ENCODE measurements around the gene OSBPL6.
A peak's percentile ranks its signal among the peaks of the same experiment; 100 is the strongest.

Gene OSBPL6

DNA sequence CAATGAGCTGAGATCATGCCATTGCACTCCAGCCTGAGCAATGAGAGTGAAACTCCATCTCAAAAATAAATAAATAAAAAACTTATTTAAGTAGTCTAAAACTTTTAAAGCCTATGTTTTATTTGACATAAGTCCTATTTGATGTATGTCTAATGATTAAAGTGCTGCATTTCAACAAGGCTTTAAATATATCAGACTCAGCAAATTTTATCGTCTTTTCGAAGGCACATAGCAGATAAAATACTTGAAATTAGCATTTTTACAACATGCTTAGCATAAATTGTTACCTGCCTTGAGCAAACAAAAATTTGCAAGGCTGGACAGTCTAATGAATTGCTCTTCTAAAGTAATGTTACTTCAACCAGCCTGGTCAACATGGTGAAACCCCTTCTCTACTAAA is 170.8 kb downstream of the OSBPL6 start:
- intact Hi-C loops (cut with DNase I) = no loop called here

DNA sequence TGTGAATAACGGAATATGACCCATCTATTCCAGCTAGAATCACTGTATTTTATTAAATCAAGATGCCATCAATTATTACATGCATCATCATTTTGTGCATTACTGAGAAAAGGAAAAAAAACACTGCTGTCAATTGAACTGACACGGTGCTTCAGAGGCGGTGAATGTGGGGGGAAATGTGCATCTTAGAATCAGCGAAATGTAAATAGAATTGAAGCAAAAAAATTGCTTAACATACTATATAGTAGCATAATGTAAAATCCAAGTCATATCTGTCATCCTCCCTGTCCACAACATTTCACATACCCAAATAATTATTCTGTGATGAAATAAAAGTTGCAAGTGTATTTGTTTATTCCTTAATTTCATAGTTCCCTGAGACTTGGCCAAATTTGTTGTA is 172.1 kb downstream of the OSBPL6 start:
- no peak for DNase-seq
- intact Hi-C loops (cut with DNase I) = no loop called here

More for the DNA sequence above, 170.8 kb downstream of the OSBPL6 start:
- no peak for DNase-seq

DNA sequence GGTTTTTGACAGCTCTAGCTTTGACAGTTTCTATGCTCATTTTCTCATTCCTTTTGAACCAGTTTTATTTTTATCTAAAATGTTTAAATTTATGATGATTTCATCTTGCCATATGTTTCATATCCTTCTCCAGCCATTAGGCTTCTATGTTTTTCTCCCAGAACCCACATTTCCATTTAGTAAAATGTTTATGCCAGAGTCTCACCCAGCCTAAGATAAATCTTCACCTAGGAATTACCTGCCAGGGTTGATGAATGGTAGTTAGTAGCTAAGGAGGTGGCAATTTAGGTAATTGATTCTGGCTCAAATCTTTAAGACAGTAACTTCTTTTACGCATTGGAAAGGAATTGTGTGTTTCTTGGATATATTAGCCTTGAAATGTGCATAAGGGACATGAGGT is 173.0 kb downstream of the OSBPL6 start:
- no peak for DNase-seq

DNA sequence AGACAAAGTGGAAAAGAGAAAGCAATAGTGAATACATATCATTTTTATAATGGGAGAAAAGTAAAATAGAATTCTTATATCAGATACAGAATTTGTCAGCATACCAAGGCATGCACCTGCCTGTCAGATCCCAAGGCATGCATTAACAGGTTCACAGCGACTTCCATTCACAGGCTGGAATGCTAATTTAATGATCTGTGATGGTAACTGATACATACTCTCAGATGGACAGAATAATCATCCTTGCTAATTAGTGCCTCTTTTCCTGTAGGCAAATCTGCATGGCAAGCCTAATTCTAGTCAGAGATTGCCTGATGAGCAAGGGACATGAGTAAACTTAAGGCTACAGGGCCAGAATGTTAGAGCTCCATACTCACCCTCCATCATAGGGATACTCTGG is 180.6 kb downstream of the OSBPL6 start:
- no peak for DNase-seq

More for the DNA sequence above, 173.0 kb downstream of the OSBPL6 start:
- intact Hi-C loops (cut with DNase I) = no loop called here

DNA sequence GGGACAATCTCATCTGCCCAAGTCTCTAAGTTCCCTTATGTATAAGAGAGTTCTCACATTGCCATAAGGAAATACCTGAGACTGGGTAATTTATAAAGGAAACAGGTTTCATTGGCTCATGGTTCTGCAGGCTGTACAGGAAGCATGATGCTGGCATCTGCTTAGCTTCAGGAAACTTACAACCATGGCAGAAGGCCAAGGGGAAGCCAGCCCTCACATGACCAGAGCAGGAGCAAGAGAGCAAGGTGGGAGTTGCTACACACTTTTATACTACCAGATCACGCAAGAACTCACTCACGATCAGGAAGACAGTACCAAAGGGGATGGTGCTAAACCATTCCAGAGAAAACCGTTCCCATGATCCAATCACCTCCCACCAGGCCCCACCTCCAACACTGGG is 182.7 kb downstream of the OSBPL6 start:
- DNase-seq = no peak
- intact Hi-C loops (cut with DNase I) = no loop called here

More for the DNA sequence above, 180.6 kb downstream of the OSBPL6 start:
- intact Hi-C loops (cut with DNase I) = no loop called here

DNA sequence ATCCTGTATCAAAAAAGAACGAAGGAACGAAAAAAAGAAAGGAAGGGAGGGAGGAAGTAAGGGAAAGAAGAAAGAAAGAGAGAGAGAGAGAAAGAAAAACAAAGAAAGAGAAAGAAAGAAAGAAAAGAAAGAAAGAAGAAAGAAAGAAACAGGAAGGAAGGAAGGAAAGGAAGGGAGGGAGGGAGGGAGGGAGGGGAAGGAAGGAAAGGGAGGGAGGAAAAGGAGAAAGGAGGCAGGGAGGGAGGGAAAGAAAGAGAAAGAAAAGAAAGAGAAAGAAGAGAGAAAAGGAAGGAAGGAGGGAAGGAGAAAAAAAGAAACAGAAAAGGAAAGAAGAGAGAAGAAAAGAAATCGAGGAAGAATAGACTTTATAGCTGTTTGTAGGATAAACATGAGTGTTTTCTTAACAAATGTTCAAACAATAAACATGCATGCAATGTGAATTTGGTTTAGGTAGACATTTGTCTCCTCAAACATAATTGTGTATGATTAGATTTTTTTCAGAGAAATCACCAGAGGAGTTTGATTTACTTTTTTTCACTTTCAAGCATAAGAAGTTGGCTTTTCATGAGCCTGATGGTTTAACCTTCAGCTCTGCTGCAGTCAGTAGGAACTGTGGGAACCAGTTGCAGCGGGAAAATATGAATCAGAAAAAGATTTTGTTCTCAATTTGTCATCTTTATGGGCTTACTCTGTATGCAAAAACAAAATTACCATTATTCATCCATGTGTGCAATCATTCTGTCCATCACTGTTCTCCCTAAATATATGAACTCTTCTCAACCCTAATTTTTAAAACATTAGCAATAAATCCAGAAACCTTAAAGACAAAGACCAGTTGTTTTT is 185.1 kb downstream of the OSBPL6 start:
- DNase-seq = no peak
- intact Hi-C loops (cut with DNase I) = no loop called here

DNA sequence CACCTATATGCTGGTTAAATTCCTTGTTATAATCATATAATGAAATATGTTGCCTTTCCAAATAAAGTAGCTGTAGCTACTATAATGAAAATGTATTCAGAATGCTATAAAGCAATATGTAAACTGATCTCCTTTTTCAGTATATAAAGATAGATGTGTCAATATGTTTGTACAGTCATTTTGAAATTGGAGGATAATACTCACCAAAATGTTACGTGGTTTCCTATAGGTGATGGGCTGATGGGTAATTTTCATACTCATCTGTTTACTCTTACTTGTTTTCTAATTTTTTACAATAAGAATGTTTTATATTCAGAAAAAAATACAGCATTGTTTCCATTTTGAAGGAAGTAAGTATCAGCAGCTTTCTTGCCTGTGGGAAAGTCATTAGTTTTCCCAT is 186.5 kb downstream of the OSBPL6 start:
- DNase-seq = no peak
- intact Hi-C loops (cut with DNase I) = no loop called here

DNA sequence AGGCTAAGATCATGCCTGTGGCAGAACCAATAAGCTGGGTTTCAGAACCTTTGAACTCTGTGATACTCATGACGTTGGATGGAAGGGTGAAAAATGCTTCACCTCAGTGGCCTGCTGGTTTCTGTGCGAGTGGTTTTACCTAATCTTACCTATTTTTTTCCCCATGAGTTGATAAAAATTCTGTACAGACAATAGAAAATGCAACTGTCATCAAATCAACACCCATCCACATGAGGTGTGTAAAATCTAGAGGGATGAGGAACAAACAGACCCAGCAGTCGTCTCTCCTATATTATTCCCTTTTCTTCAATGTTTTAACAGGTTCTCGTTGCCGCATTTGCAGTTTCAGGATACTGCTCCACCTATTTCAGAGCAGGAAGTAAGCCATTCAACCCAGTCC is 189.4 kb downstream of the OSBPL6 start:
- intact Hi-C loops (cut with DNase I) = no loop called here
- no peak for DNase-seq

DNA sequence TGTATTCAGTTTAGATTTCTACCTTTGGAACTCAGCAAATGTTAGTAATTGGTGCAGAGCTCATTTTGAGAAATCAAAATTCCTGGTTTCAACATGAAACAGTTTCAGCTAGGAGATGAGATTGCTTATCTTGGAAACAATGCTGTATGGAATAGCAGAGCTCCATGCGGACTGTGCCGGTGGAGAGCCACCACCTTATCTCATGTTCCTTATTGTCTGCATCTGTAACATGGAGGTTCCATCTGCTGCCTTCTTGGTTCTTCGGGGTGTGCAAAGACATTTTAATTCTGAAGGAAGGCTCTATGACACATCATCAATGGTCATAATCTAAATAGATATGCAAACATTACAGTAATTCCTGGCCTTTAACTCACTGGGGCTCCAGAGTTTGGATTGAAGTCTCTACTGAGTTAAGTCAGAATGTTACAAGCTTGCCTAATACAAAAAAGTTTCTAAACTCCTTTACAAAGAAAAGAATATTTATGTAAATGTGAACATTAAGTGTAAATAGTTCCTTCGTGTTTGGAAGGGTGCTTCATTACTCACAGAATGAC is 191.4 kb downstream of the OSBPL6 start:
- intact Hi-C loops (cut with DNase I) = no loop called here
- no peak for DNase-seq

DNA sequence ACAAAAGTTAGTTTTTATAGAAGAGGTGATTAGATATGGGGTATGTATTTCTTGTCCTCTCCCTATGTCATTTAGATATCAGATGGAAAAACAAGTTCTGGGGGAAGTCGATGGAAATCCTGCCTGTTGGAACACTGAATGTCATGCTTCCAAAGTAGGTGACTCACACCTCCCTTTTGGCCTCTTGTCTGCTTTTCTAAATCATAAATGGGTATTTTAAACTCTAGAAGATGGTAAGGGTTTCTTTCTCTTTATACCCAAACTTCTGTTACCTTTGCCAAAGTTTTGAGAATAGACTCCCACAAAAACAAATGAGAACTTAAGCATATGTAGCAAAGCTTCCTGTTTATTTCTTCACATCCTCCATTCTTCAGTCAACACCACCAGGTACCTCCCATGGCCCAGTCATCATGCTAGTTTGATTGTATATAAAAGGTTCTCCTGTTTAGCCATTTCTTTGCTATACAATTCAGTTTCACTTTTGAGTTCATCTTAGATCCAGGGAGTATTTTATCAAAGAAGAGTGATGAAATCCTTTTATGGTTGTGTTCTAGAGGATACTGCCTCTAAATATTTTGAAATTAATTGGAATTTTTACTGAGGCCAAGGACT is 192.8 kb downstream of the OSBPL6 start:
- DNase-seq = no peak
- intact Hi-C loops (cut with DNase I) = no loop called here

DNA sequence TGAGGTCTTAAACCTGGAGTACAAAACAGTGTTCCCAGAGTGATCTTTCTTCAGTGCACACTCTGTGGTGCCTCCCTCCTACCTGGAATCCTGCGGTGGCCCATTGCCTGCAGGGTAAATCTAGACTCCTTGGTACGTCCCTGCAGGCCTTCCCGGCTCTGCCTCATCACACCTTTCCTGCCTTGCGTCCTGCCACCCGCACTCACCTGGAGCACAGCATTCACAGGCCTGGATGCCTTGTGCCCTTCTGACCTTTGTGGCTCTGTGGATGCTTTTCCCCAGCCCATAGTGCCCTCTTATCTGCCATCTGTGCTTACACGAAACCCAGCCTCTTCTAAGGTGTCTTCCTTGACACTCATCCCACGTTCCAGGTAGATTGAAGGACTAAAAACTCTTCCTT is 194.0 kb downstream of the OSBPL6 start:
- no peak for DNase-seq
- intact Hi-C loops (cut with DNase I) = no loop called here

DNA sequence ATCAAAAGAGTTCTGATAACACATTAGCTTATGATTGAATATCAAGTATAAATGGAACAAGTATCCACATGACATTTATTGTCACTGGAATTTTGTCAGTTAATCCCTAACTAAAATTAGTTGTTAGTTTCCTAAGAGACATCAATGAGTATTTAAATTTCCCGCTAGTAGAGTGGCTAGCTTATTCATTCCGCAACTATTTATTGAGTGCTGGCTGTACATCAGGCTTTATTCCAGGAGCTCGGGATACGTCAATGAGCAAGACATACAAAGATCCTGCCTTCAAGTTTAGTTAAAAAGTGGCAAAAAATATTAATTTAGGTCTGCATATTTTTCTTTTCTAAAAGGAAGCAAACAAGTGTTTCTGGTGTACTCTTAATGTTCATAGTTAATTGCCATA is 197.4 kb downstream of the OSBPL6 start:
- DNase-seq = no peak
- intact Hi-C loops (cut with DNase I) = no loop called here

DNA sequence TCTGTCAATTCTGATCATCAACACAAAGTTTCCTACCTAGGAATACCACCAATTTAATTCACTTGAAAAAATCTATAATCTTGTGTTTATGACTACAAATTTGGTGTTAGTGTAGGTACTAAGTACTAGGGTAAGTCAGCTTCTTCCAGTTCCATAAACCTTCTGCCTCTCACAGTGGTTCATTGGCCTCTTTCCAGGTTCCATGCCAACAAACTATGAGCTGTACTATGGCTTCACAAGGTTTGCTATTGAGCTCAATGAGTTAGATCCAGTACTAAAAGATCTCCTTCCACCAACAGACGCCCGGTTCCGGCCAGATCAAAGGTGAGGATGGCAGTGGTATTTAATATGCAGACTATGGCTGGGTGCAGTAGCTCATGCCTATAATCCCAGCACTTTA is 197.9 kb downstream of the OSBPL6 start:
- intact Hi-C loops (cut with DNase I) = no loop called here

DNA sequence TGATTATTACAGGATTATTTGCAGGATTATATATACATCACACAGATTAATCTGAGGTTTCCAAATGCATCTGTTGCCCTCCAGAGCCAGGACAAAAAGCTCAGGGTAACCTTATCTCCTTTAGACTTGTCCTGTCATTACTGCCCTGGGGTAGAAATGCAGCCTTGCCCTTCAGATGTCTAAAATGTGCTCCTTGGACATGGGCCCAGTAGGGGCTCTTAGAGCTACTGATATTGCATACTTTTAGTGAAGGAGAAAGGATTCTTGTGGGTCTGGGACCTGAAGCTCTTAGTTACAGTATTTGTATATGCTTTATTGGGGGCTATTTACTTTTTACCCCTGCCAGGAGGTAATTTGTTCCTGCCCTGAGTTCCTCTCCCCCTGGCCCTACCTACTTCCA is 200.5 kb downstream of the OSBPL6 start:
- no peak for DNase-seq
- intact Hi-C loops (cut with DNase I) = no loop called here

More for the DNA sequence above, 197.9 kb downstream of the OSBPL6 start:
- no peak for DNase-seq

DNA sequence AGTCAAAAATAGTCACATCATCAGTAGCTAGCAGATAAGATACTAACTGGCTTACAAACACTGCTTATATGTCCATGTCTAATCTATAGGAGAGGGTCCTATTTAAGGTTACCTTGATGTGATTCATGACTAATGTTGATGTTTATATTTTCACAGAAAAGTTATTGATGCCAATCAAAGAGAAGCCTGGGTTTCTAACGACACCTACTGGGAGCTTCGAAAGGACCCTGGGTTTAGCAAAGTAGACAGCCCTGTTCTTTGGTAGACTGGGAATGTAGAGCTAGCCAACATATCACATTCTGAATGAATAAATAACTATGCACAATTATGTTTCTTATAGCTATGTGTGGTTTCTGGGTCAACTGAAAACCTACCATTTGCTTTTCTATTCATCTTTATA is 201.0 kb downstream of the OSBPL6 start:
- intact Hi-C loops (cut with DNase I) = no loop called here

DNA sequence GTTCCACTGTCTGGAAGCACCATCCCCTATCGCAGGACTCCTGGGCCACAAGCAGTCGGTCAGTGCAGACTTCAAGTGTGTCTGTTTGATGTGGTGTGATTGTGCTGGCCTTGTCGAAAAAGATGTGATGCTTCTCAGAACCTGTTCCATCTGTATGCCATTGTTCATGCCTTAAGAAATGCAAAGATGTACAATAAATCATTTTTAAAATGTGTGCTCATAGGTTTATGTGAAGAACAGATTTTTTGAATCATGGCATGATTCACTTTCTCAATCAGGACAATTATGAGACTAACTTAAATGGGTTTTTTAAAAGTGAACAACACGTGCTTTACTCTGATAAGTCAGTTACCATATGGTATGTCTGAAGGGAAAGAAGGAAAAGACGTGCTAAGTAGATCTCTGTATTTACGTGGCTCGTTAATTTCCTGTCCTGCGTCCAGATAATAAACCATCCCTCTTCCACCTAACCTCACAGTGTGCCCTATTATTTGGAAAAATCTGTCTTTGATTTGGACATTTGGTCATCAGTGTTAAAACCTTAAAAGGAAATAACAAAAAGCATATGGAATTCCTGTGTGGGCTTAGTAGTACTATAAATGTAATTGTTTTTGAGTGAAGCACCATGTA is 201.7 kb downstream of the OSBPL6 start:
- no peak for DNase-seq
- intact Hi-C loops (cut with DNase I) = no loop called here

More for the DNA sequence above, 201.0 kb downstream of the OSBPL6 start:
- no peak for DNase-seq

DNA sequence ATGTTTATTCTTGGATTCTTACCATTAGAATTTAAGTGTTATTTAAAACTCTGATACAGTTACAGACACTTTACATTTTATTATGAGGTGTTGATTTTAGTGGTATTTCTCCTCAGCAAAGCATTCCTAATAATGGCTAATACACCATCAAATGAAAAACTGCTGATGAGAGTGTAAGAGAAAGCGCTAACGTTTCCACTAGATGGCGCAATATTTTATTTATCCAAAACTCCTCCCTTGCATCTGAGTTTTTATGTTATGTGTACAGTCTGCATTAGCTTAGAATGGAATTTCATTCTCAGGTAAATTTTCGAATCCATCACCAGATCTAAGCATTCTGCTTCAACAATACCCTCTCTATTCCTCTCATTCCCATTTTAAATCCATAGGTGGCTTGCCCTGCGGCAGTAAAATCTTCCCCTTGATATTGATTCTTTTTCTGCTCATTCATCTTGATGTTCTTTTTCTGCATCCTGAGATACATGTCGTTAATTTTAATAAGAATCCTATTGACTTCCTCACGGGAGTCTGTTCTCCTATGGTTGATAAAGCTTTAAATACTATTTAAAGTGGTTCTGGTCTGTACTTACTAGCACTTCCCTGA is 202.8 kb downstream of the OSBPL6 start:
- intact Hi-C loops (cut with DNase I) = no loop called here
- peak in 3 of 42 donors; percentile 16 to 63 (median 23) for DNase-seq

DNA sequence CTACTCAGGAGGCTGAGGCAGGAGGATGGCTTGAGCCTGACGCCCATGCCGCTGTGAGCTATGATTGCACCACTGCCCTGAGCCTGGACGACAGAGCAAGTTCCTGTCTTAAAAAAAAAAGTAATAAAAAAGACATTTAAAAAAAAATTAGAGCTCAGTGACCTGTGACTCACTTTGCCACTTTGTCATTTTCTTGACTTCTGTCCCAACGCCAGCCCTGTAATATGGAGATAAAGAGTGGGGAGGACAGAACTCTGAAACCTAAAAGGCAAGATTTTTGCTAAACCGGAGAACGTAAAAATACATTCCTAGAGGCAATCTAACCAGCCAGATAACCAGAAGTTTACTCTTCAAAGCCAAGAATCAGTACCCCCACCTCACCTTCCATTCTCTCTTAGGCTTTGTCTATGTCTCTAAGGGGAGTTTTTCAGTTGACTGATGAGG is 207.7 kb downstream of the OSBPL6 start:
- intact Hi-C loops (cut with DNase I) = no loop called here

DNA sequence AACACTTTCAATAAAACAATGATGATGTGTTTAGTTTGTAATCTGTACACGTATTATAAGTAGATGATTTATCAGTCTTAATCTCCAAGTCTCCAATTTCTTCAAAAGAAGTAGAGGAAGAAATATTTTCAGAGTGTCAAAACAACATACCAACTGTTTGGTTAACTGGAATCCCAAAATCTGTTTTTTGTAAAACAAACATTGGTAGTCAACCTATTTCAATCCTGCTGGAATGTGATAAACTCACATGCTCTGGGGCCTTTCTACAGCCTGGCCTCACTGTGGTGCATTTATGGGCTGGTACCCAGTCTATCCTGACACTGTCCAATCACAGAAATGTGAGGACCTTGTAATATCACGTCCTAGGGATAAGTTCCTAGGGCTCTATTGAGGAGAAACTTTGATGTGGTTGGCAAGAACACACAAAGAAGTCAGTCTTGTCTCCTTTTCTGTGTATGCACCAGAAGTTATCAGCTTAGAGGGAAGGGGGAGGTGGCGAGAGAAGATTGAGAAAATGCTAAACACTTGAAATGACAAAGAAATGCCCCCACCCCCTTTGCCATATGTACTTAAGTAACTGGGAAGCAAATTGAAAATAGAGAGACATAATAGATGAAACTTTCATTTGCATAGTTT is 209.5 kb downstream of the OSBPL6 start:
- intact Hi-C loops (cut with DNase I) = no loop called here
- no peak for DNase-seq

More for the DNA sequence above, 207.7 kb downstream of the OSBPL6 start:
- no peak for DNase-seq

Measured in head of caudate nucleus (tissue), 42 donors.